Naive thymus-derived CD4-positive, alpha-beta T cell (primary cell): ENCODE measurements around the gene C18orf32. TPM values are rescaled to one million over a fixed set of nuclear protein-coding genes. Genes with fewer than 3 reads are reported as not detected.

Source experiments
- ATAC-seq: fragments of 150-1000 bp; cut with Tn5 transposase; 2 replicates; pipeline ENCODE4 v1.10.0; 2021; ENCODE audit warnings: mild to moderate bottlenecking, moderate library complexity
- CTCF ChIA-PET: fragments of 350-600 bp; sonication (Branson Sonifier 250); formaldehyde crosslinking; loops from one replicate; lab custom pipeline; 2021; ENCODE audit warnings: antibody characterized with exemption; lab: Charles Lee
- POLR2A ChIA-PET: fragments of 350-600 bp; sonication (Branson Sonifier 250); formaldehyde crosslinking; loops from one replicate; lab custom pipeline; 2021; ENCODE audit warnings: antibody characterized with exemption, inconsistent platforms; lab: Charles Lee
- DNase-seq, 9 donors: peaks; one replicate each; pipeline versions ENCODE4 v3.0.0 to v3.0.0-alpha.2; 2020 to 2022; ENCODE audit warnings: mixed read lengths in 1 of 9
- H3K27ac ChIP-seq: one replicate; pipeline ENCODE4 v1.7.0; 2013; ENCODE audit warnings: mild to moderate bottlenecking, low read depth, low read length, moderate library complexity
- H3K27me3 ChIP-seq, 2 donors: one replicate each; pipeline ENCODE4 v1.7.0; 2013; ENCODE audit warnings: low read length in 2 of 2, mild to moderate bottlenecking in 2 of 2, moderate library complexity in 2 of 2; ENCODE audit not compliant: control insufficient read depth in 2 of 2, insufficient read depth in 2 of 2
- H3K36me3 ChIP-seq, 3 experiments: 1 replicate in 2 of 3; 2 replicates in 1 of 3; pipeline ENCODE4 v1.7.0; 2013; ENCODE audit warnings: low read length in 3 of 3, mild to moderate bottlenecking in 3 of 3, moderate library complexity in 1 of 3; ENCODE audit not compliant: insufficient read depth in 3 of 3, control insufficient read depth in 2 of 3
- H3K4me1 ChIP-seq, 2 donors: one replicate each; pipeline ENCODE4 v1.7.0; 2013; ENCODE audit warnings: low read length in 2 of 2, mild to moderate bottlenecking in 2 of 2, moderate library complexity in 1 of 2; ENCODE audit not compliant: control insufficient read depth in 2 of 2, insufficient read depth in 2 of 2
- H3K4me3 ChIP-seq: 2 replicates; pipeline ENCODE4 v1.7.0; 2013; ENCODE audit warnings: mild to moderate bottlenecking, low read length
- H3K9me3 ChIP-seq, 3 experiments: 1 replicate in 2 of 3; 2 replicates in 1 of 3; pipeline ENCODE4 v1.7.0; 2013; ENCODE audit warnings: low read length in 3 of 3; ENCODE audit not compliant: control insufficient read depth in 2 of 3
- H3K27ac Mint-ChIP-seq, 9 donors: one replicate each; pipeline ENCODE4 v1.8.0; 2020 to 2022; ENCODE audit warnings: mixed read lengths in 9 of 9, mild to moderate bottlenecking in 8 of 9, moderate library complexity in 5 of 9, inconsistent platforms in 2 of 9
- H3K27me3 Mint-ChIP-seq, 5 donors: one replicate each; pipeline ENCODE4 v1.8.0; 2021 to 2022; ENCODE audit warnings: mixed read lengths in 5 of 5, mild to moderate bottlenecking in 1 of 5
- H3K36me3 Mint-ChIP-seq, 5 donors: one replicate each; pipeline ENCODE4 v1.8.0; 2020 to 2022; ENCODE audit warnings: mixed read lengths in 5 of 5, mild to moderate bottlenecking in 3 of 5, inconsistent platforms in 1 of 5
- H3K4me1 Mint-ChIP-seq, 7 donors: one replicate each; pipeline ENCODE4 v1.8.0; 2020 to 2022; ENCODE audit warnings: mixed read lengths in 7 of 7, mild to moderate bottlenecking in 3 of 7, inconsistent platforms in 1 of 7
- H3K4me3 Mint-ChIP-seq, 10 donors: one replicate each; pipeline ENCODE4 v1.8.0; 2020 to 2022; ENCODE audit warnings: mild to moderate bottlenecking in 10 of 10, mixed read lengths in 10 of 10, moderate library complexity in 6 of 10, inconsistent platforms in 2 of 10
- H3K9me3 Mint-ChIP-seq, 11 donors: one replicate each; pipeline ENCODE4 v1.8.0; 2020 to 2022; ENCODE audit warnings: mixed read lengths in 11 of 11, mild to moderate bottlenecking in 4 of 11, inconsistent platforms in 1 of 11, moderate library complexity in 1 of 11
- intact Hi-C, 2 donors: fragments of 100-400 bp; cut with micrococcal nuclease; formaldehyde crosslinking; loops; one replicate each; pipeline ENCODE4 v1.15.1; 2023
- polyA plus RNA-seq, 2 donors: library from polyadenylated mRNA; unstranded; fragments of 300-500 nt; fragmentation: Illumina TruSeq; gene quantifications; one replicate each; pipeline ENCODE4 v1.2.3, GENCODE V29; 2021
- total RNA-seq, 6 experiments: library from RNA in 5 of 6; stranded (reverse) in 5 of 6; gene quantifications; 1 replicate in 5 of 6; 2 replicates in 1 of 6; pipeline ENCODE4 v1.2.3 and lab custom pipeline; 2021 to 2026

The C18orf32 gene
- total and polyA plus RNA-seq, 7 experiments from 2014 or later: 22.5 to 84.1 (median 49.2) TPM

GRCh38 chr18:49431165-49431962 is 55.7 kb downstream of the C18orf32 start:
- ChIA-PET POLR2A (no interaction called here), CTCF (interaction anchor here (1.6 kb wide), 1 partner anchor 12 kb away, joined by 5 read pairs; no protein-coding TSS in a partner anchor)
- intact Hi-C loops: no loop called here
- Histone ChIP-seq H3K4me3 (no peak overlapping the region), H3K27ac (no peak overlapping the region), H3K36me3 (peaks cover 0 to 11% (median 0%) of the 10 kb centered on the region in 3 experiments), H3K4me1 (no peaks in the 10 kb centered on the region), H3K27me3 (no peaks in the 10 kb centered on the region), H3K9me3 (no peaks in the 10 kb centered on the region)
- Mint-ChIP-seq H3K4me3 (no peak overlapping the region), H3K27me3 (no peaks in the 10 kb centered on the region), H3K4me1 (peaks cover 4 to 14% (median 7%) of the 10 kb centered on the region in 7 donors), H3K27ac (no peak overlapping the region), H3K9me3 (peaks cover 0 to 1% (median 0%) of the 10 kb centered on the region in 11 donors), H3K36me3 (peaks cover 8 to 36% (median 28%) of the 10 kb centered on the region in 5 donors)
- DNase-seq (no peak), ATAC-seq (no peak)

Other genes starting within 250 kb of the C18orf32 start
- 10 to 100 TPM; 60.3 to 71.0 (median 64.1) TPM for gene DYM, start 26.6 kb downstream of the C18orf32 start, total RNA-seq
- 10 to 100 TPM; 29.2 to 41.6 TPM for gene DYM, start 26.6 kb downstream of the C18orf32 start, polyA plus RNA-seq
- gene RPL17, start 5.2 kb upstream of the C18orf32 start, total RNA-seq: 1,000 to 10,000 TPM; 1,513 to 2,518 (median 2,392) TPM
- 1,000 to 10,000 TPM; 2,255 to 2,421 TPM for gene RPL17, start 5.2 kb upstream of the C18orf32 start, polyA plus RNA-seq
- gene LIPG, start 74.8 kb upstream of the C18orf32 start, total RNA-seq: not detected
- gene LIPG, start 74.8 kb upstream of the C18orf32 start, polyA plus RNA-seq: not detected